SH-SY5Y (cell line): Measurements from ENCODE around the gene ZER1.

Source experiments
- GATA2 ChIP-seq: IDR thresholded peaks from 2 replicates; pipeline ENCODE4 v1.6.1; 2011; ENCODE audit warnings: mild to moderate bottlenecking, low read depth, low read length
- GATA3 ChIP-seq: IDR thresholded peaks from 2 replicates; pipeline ENCODE4 v1.6.1; 2011; ENCODE audit warnings: low read depth, mild to moderate bottlenecking, low read length, moderate library complexity

DNA sequence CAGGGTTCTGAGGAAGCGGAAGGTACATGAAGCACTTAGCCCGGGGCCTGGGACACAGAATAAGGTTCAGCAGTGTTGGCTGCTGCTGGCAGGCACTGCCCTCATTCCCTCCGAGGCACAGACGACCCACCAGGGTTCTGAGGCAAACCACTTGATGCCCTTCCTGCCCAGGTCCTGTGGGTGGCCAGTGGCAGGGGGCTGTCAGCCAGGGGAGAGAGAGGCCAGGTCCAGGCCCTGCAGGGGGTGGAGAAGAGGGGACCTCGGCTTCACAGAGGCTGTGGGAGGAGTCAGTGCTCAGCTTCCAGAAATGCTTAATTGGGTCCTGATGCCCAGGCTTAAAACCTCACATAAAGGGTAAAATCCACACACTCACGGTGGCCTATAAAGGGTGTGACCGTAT is 43.4 kb downstream of the ZER1 start:
- TF ChIP-seq GATA2 (no peak), GATA3 (no peak)
